Neuronal stem cell (in vitro differentiated cells): ENCODE data around the gene AUTS2.

Source experiments
- DNase-seq: peaks from one replicate; pipeline ENCODE4 v3.0.0-alpha.2; 2013; ENCODE audit warnings: low spot score
- H2AFZ ChIP-seq: one replicate; pipeline ENCODE4 v1.6.1; 2013; ENCODE audit warnings: mild to moderate bottlenecking, low read length, inconsistent platforms
- H2AK5ac ChIP-seq: 2 replicates; pipeline ENCODE4 v1.6.1; 2013; ENCODE audit warnings: low read depth, mild to moderate bottlenecking, inconsistent platforms, low read length, moderate library complexity, mixed read lengths
- H2BK120ac ChIP-seq: 2 replicates; pipeline ENCODE4 v1.6.1; 2013; ENCODE audit warnings: low read depth, mild to moderate bottlenecking, inconsistent platforms, low read length, moderate library complexity, mixed read lengths
- H2BK12ac ChIP-seq: one replicate; pipeline ENCODE4 v1.6.1; 2013; ENCODE audit warnings: low read length, inconsistent platforms
- H2BK15ac ChIP-seq: 2 replicates; pipeline ENCODE4 v1.6.1; 2013; ENCODE audit warnings: mild to moderate bottlenecking, low read length, inconsistent platforms, mixed read lengths
- H2BK5ac ChIP-seq: one replicate; pipeline ENCODE4 v1.6.1; 2013; ENCODE audit warnings: inconsistent platforms, mild to moderate bottlenecking, low read length, moderate library complexity
- H3K14ac ChIP-seq: one replicate; pipeline ENCODE4 v1.6.1; 2013; ENCODE audit warnings: low read length, inconsistent platforms
- H3K18ac ChIP-seq: 2 replicates; pipeline ENCODE4 v1.6.1; 2013; ENCODE audit warnings: low read length, inconsistent platforms
- H3K23ac ChIP-seq: 2 replicates; pipeline ENCODE4 v1.6.1; 2013; ENCODE audit warnings: low read depth, mild to moderate bottlenecking, mixed read lengths, low read length, inconsistent platforms; ENCODE audit not compliant: poor library complexity
- H3K27ac ChIP-seq: replicated peaks from 3 replicates; pipeline ENCODE4 v1.5.1; 2013; ENCODE audit warnings: low read length, inconsistent platforms
- H3K27me3 ChIP-seq, 3 experiments: 2 replicates each; pipeline ENCODE4 v1.6.1; 2013; ENCODE audit warnings: low read length in 3 of 3, mild to moderate bottlenecking in 2 of 3, inconsistent platforms in 1 of 3, low read depth in 1 of 3, mixed read lengths in 1 of 3, moderate library complexity in 1 of 3; ENCODE audit not compliant: control insufficient read depth in 3 of 3, insufficient read depth in 3 of 3
- H3K36me3 ChIP-seq, 2 donors: replicated peaks in 1 of 2; 2 replicates each; pipeline ENCODE4 v1.6.1; 2013; ENCODE audit warnings: low read length in 2 of 2; ENCODE audit not compliant: control insufficient read depth in 2 of 2, insufficient read depth in 2 of 2
- H3K4ac ChIP-seq: 2 replicates; pipeline ENCODE4 v1.6.1; 2013; ENCODE audit warnings: inconsistent platforms, mild to moderate bottlenecking, low read length, moderate library complexity
- H3K4me1 ChIP-seq, 2 donors: 1 replicate in 1 of 2; 2 replicates in 1 of 2; pipeline ENCODE4 v1.6.1; 2013; ENCODE audit warnings: low read length in 2 of 2, low read depth in 1 of 2; ENCODE audit not compliant: control insufficient read depth in 2 of 2, insufficient read depth in 1 of 2
- H3K4me2 ChIP-seq: one replicate; pipeline ENCODE4 v1.6.1; 2013; ENCODE audit warnings: mild to moderate bottlenecking, low read length, inconsistent platforms; ENCODE audit not compliant: insufficient read depth, poor library complexity, severe bottlenecking
- H3K4me3 ChIP-seq, 2 donors: 2 replicates each; pipeline ENCODE4 v1.5.1; 2013; ENCODE audit warnings: low read length in 2 of 2, mild to moderate bottlenecking in 2 of 2, inconsistent platforms in 1 of 2, moderate library complexity in 1 of 2
- H3K79me1 ChIP-seq: one replicate; pipeline ENCODE4 v1.6.1; 2013; ENCODE audit warnings: low read depth, mild to moderate bottlenecking, inconsistent platforms, low read length, moderate library complexity
- H3K9ac ChIP-seq: one replicate; pipeline ENCODE4 v1.6.1; 2013; ENCODE audit warnings: mild to moderate bottlenecking, low read depth, low read length, inconsistent platforms; ENCODE audit not compliant: poor library complexity
- H3K9me3 ChIP-seq, 2 donors: replicated peaks in 1 of 2; 2 replicates each; pipeline versions ENCODE3 to v1.6.1; 2013; ENCODE audit warnings: low read length in 2 of 2, mild to moderate bottlenecking in 2 of 2, inconsistent platforms in 1 of 2, low read depth in 1 of 2, mixed read lengths in 1 of 2, moderate library complexity in 1 of 2; ENCODE audit not compliant: control insufficient read depth in 2 of 2, insufficient read depth in 1 of 2
- H4K8ac ChIP-seq: one replicate; pipeline ENCODE4 v1.6.1; 2013; ENCODE audit warnings: low read depth, mild to moderate bottlenecking, inconsistent platforms, low read length, moderate library complexity
- H4K91ac ChIP-seq: one replicate; pipeline ENCODE4 v1.6.1; 2013; ENCODE audit warnings: low read length, low read depth, mild to moderate bottlenecking, inconsistent platforms; ENCODE audit not compliant: poor library complexity
- WGBS, 2 donors: extraction: QIAGEN DNeasy Blood & Tissue Kit; methylation state at CpG; one replicate each; pipeline ENCODE4 v1.1.7; 2013; ENCODE audit warnings: missing lambda C conversion rate in 2 of 2, mixed read lengths in 1 of 2; ENCODE audit not compliant: insufficient read length in 2 of 2, insufficient replicate concordance in 1 of 2; ENCODE audit errors: extremely low coverage in 2 of 2; 5-methylcytosine and 5-hydroxymethylcytosine counted together

Gene AUTS2

DNA sequence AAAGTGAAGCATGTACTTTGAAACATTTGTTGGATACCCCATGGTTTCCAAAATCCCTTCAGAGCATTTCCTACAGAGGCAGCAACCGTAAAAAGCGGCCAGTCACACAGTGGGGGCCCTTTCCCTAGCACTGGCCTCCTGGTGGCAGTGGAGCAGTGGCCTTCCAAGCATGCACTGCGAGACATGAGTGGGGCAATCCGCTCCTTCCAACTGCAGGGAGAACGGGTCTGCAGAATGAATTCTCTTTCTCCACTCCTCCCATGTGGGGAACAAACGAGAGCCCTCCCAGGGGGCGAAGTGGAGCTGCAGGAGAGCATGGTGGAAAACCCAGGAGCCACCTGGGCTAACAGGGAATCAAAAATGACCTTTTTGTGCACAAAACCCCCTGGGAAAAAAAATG lies 990.7 kb downstream of the AUTS2 start:
- Histone ChIP-seq H3K9ac (no peak overlapping the region), H3K9me3 (no peaks in the 10 kb centered on the region), H3K4ac (no peak overlapping the region), H3K27me3 (peaks cover 0 to 8% (median 2%) of the 10 kb centered on the region in 3 experiments), H3K79me1 (no peaks in the 10 kb centered on the region), H2BK120ac (no peak overlapping the region), H3K23ac (no peak overlapping the region), H4K8ac (no peak overlapping the region), H2BK5ac (no peak overlapping the region), H3K36me3 (no peaks in the 10 kb centered on the region), H3K14ac (no peak overlapping the region), H2AFZ (peak overlapping the region; percentile 68), H3K4me3 (peak overlapping the region in 1 of 2 donors; percentile 35), H3K18ac (no peak overlapping the region), H3K4me2 (no peak overlapping the region), H2BK15ac (no peak overlapping the region), H3K27ac (no peak overlapping the region), H2AK5ac (no peak overlapping the region), H3K4me1 (peaks cover 7 to 29% of the 10 kb centered on the region in 2 donors), H4K91ac (no peak overlapping the region), H2BK12ac (no peak overlapping the region)
- no peak for DNase-seq
- WGBS, 2 donors: no CpG with 5 or more reads among the region's 7 CpGs

GRCh38 chr7:70589590-70589989 lies 991.3 kb downstream of the AUTS2 start:
- DNase-seq: no peak
- Histone ChIP-seq H3K4me2 (no peak overlapping the region), H3K36me3 (no peaks in the 10 kb centered on the region), H2AFZ (no peak overlapping the region), H2AK5ac (no peak overlapping the region), H2BK15ac (no peak overlapping the region), H4K91ac (no peak overlapping the region), H2BK12ac (no peak overlapping the region), H2BK5ac (no peak overlapping the region), H3K9ac (no peak overlapping the region), H3K27me3 (peaks cover 0 to 10% (median 2%) of the 10 kb centered on the region in 3 experiments), H3K14ac (no peak overlapping the region), H3K79me1 (no peaks in the 10 kb centered on the region), H3K9me3 (no peaks in the 10 kb centered on the region), H3K27ac (no peak overlapping the region), H3K23ac (no peak overlapping the region), H2BK120ac (no peak overlapping the region), H3K4ac (no peak overlapping the region), H3K4me3 (no peak overlapping the region), H3K18ac (no peak overlapping the region), H4K8ac (no peak overlapping the region), H3K4me1 (peaks cover 7 to 25% of the 10 kb centered on the region in 2 donors)
- no CpG with 5 or more reads among the region's 3 CpGs for WGBS, 2 donors

DNA sequence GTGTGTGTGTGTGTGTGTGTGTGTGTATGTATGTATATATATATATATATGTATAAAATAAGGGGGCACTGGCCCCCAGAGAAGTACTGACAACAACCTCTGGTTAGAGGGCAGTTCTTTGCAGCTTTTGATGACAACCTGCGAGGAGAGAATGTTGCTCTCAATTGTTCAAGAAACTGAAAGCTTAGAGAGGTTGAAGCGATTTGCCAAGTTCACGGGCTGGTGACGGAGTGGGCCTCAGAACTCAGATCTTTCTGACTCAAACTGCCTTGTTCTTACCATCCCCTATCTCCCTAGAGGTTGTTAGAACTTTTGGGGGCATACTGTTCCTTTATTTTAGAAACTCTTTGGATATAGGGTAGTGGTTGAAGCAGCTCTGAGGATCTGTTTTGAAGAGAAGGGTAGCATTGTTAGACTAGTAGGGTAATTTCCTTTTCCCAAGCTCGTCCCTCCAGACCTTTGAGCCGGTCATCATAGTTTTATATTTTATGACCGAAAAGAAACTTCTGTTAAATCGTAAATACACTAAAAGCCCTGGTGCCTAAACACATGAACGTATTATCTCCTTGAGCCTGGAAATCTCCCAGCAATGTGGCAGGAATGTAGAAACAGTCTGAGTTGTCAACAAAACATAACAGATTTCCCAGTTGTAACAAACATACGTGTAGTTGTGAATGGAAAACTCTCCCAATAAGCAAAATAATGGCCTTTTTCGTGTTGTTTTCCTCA lies 992.0 kb downstream of the AUTS2 start:
- H2BK120ac ChIP-seq: no peak overlapping the region
- no peak overlapping the region for H4K91ac ChIP-seq
- no peak overlapping the region for H3K14ac ChIP-seq
- no peaks in the 10 kb centered on the region for H3K9me3 ChIP-seq
- no peak overlapping the region for H3K18ac ChIP-seq
- H2BK12ac ChIP-seq: no peak overlapping the region
- peaks cover 7 to 19% of the 10 kb centered on the region in 2 donors for H3K4me1 ChIP-seq
- H3K79me1 ChIP-seq: no peaks in the 10 kb centered on the region
- no CpG with 5 or more reads among the region's 11 CpGs for WGBS, 2 donors
- no peak overlapping the region for H3K4me3 ChIP-seq
- no peak overlapping the region for H4K8ac ChIP-seq
- H2AK5ac ChIP-seq: no peak overlapping the region
- no peak overlapping the region for H2AFZ ChIP-seq
- H3K9ac ChIP-seq: no peak overlapping the region
- H3K23ac ChIP-seq: no peak overlapping the region
- H3K36me3 ChIP-seq: no peaks in the 10 kb centered on the region
- peaks cover 0 to 14% (median 2%) of the 10 kb centered on the region in 3 experiments for H3K27me3 ChIP-seq
- no peak overlapping the region for H3K4ac ChIP-seq
- no peak overlapping the region for H2BK15ac ChIP-seq
- H3K27ac ChIP-seq: no peak overlapping the region
- H2BK5ac ChIP-seq: no peak overlapping the region
- no peak overlapping the region for H3K4me2 ChIP-seq
- DNase-seq: no peak

DNA sequence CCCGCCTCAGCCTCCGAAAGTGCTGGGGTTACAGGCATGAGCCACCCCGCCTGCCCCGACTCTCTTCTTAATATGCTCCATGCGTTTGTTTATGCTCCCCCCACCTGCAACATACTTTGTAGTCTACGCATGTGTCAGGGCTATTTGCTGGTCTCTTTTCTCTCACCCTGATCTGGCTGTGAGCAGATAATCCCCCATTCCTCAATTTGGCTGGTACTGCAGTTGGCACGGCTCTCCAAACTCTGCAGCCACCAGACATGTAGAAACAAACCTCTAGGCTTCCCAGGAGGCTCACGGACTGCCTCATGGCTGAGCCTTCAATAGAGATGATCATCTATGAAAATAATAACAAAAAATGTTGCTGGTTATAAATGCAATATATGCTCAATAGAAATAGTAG lies 993.4 kb downstream of the AUTS2 start:
- H3K79me1 ChIP-seq: no peaks in the 10 kb centered on the region
- no peak overlapping the region for H4K91ac ChIP-seq
- no peak overlapping the region for H3K4me2 ChIP-seq
- H2BK5ac ChIP-seq: no peak overlapping the region
- no peak overlapping the region for H3K4me3 ChIP-seq
- no peak overlapping the region for H3K14ac ChIP-seq
- H2BK120ac ChIP-seq: no peak overlapping the region
- WGBS, 2 donors: no CpG with 5 or more reads among the region's 8 CpGs
- no peak overlapping the region for H2AK5ac ChIP-seq
- no peaks in the 10 kb centered on the region for H3K36me3 ChIP-seq
- no peak overlapping the region for H2AFZ ChIP-seq
- H2BK15ac ChIP-seq: no peak overlapping the region
- no peak overlapping the region for H3K27ac ChIP-seq
- H3K9ac ChIP-seq: no peak overlapping the region
- no peak overlapping the region for H3K23ac ChIP-seq
- DNase-seq: no peak
- H3K4me1 ChIP-seq: peaks cover 13 to 20% of the 10 kb centered on the region in 2 donors
- no peaks in the 10 kb centered on the region for H3K9me3 ChIP-seq
- H2BK12ac ChIP-seq: no peak overlapping the region
- H3K27me3 ChIP-seq: peaks cover under 1 to 26% (median 4%) of the 10 kb centered on the region in 3 experiments
- H3K4ac ChIP-seq: no peak overlapping the region
- no peak overlapping the region for H4K8ac ChIP-seq
- no peak overlapping the region for H3K18ac ChIP-seq
